GM12873 (cell line): Measurements from ENCODE around the gene ACSL6.

Experiments used
- TF ChIP-seq, protein P1 (sequence below): IDR thresholded peaks from 2 replicates; pipeline ENCODE4 v1.5.1; 2012; ENCODE audit warnings: low read depth, mild to moderate bottlenecking, moderate library complexity, low read length, control low read depth; ENCODE audit not compliant: insufficient read depth; ENCODE audit errors: missing control alignments

ACSL6 gene

DNA sequence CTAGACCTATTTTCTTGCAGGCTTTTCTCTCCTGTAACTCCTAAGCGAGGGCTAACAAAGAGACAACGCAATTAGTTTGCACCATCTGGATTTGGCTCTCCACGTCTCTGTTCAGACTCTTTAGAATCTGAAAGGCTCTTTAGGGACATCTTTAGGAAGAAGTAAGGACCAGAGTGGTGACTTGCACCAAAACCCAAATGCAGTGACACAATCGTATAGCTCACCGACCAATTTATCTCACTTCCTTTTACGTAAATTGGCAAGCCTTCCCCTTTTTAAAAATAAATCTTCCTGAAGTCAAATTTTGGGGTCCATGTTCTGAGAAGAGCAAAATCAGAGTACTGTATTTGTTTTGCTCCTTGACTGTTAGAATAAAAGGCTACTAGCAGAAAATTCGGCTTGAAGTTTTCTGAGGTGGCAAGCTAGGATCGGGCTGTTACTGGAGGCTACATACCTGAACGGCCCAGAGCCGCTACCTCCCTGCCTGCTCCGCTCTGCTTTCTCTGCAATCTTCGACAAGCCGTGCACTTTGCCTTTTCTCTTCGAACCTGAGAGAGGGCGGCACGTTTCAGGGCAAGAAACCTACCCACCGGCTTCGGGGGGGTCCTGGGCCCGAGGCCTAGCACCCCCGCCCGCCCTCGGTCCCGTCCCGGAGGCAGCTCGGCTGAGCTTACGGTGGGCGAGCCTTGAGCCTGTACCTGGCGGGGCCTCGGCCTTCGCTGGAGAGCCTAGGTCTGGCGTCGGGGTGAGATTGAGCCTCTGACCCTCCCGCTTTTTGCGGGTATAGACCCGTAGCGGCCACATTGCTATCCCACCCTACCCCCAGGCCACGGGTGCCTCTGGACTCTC, 66.5 kb downstream of the ACSL6 start:
- TF ChIP-seq, protein P1, sequence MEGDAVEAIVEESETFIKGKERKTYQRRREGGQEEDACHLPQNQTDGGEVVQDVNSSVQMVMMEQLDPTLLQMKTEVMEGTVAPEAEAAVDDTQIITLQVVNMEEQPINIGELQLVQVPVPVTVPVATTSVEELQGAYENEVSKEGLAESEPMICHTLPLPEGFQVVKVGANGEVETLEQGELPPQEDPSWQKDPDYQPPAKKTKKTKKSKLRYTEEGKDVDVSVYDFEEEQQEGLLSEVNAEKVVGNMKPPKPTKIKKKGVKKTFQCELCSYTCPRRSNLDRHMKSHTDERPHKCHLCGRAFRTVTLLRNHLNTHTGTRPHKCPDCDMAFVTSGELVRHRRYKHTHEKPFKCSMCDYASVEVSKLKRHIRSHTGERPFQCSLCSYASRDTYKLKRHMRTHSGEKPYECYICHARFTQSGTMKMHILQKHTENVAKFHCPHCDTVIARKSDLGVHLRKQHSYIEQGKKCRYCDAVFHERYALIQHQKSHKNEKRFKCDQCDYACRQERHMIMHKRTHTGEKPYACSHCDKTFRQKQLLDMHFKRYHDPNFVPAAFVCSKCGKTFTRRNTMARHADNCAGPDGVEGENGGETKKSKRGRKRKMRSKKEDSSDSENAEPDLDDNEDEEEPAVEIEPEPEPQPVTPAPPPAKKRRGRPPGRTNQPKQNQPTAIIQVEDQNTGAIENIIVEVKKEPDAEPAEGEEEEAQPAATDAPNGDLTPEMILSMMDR, result no peak

DNA sequence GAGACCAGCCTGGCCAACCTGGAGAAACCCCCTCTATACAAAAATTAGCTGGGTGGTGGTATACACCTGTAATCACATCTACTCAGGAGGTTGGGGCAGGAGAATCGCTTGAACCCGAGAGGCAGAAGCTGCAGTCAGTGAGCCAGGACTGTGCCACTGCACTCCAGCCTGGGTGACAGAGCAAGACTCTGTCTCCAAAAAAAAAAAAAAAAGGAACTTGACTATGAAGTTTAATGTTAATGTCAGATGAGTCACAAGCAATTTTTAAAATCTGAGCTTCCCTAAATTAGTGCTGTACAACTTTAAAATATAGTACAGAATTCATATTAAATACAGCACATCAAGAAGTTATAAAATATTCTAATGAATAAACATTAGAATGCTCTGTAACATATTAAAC, 67.5 kb downstream of the ACSL6 start:
- TF ChIP-seq, protein P1, result no peak

DNA sequence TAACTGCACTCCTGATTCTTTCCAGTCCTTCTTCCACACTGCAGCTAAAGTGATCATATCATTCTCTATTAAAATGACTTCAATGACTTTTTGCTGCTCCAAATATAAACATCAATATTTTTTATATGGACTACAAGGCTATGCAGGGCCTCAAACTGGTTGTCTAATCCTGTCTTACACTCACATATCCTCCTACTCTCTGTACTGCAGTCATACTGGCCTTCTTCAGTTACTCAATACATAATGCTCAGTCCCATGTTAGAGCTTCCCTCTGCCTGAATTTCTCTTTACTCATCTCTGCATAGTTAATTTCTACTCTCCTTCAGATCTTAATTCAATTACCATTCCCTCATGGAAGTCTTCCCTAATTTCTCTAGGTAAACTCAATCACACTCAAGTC, 69.4 kb downstream of the ACSL6 start:
- TF ChIP-seq, protein P1, result no peak

DNA sequence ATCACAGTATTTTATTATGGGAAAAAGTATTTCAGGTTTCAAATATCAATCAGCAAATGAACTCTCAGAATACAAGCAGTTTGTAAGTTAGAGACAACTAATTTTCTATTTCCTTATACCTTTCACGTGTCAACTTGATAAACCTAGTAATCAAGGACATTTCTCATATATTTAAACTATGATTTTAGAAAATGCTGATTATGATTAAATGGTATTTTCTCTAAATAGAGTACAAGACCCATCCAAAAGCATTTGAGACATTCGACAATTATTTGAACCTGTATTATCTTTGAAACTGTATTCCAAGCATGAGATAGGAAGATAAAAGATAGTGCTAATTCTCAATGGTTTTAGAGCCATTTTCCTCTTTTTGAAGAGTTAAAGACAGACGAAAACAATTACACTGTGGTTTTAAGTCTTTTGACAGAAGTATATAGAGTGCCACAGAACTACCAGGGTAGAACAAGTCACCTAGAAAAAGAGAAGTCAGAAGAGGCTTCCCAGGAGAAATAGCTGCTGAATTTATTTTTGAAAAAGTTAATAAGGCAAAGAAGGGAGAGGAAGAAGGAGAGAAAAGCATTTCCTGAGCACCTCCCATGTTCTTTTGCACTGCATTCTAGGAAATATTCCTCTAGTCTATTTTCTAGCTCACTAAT, 71.6 kb downstream of the ACSL6 start:
- TF ChIP-seq, protein P1, result no peak

DNA sequence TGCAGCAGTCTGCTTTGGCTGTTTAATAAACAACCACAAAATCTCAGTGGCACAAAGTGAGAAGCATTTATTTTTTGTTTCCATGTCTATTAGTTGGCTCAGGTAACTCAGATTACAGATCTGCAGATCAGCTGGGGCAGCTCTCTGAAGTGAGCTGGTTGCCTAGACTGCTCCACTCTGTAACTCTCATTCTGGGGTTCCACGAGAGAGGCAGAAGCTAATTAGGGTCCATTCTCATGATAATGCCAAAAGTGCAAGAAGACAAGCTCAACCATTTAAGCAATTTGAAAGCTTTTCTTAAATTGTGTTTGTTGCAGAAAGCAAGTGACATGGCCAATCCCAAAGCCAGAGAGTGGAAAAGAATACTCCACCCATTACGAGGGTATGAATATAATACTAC, 79.2 kb downstream of the ACSL6 start:
- TF ChIP-seq, protein P1, result no peak

DNA sequence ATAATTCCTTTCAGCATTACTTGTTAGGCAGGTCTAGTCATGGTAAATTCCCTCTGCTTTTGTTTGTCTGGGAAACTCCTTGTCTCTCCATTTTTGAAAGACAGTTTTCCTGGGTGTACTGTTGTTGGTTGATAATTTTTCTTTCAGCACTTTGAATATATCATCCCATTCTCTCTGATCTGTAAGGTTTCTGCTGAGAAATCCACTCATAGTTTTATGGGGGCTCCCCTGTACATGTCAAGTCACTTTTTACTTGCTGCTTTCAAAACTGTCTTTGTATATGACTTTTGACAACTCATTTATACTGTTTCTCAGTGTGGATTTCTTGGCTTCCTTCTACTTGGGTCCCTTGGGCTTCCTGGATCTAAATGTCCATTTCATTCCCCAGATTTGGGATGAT, 82.5 kb downstream of the ACSL6 start:
- TF ChIP-seq, protein P1, result no peak

DNA sequence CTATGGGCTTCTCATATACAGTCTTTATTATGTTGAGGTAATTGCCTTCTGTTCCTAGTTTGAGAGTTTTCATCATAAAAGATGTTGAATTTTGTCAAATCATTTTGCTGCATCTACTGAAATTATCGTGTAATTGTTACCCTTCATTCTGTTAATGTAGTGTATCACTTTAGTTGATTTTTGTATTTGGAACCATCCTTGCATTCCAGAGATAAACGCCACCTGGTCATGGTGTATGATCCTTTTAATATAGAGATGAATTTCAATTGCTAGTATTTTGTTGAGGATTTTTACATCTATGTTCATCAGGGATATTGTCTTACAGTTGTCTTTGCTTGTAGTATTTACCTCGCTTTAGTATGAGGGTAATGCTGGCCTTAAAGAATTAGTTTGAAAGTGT, 85.3 kb downstream of the ACSL6 start:
- TF ChIP-seq, protein P1, result no peak
